Lower lobe of right lung (tissue), 2 donors: ENCODE results near the gene EGR1. TPM values are rescaled to one million over a fixed set of nuclear protein-coding genes. Genes with fewer than 3 reads are reported as not detected.

Experiments
- ATAC-seq, 2 donors: fragments of 200-7000 bp; cut with Tn5 transposase; one replicate each; pipeline ENCODE4 v1.9.1; 2020 to 2022; ENCODE audit warnings: mild to moderate bottlenecking in 2 of 2, moderate library complexity in 2 of 2
- DNase-seq: peaks from one replicate; pipeline ENCODE4 v3.0.0-alpha.2; 2020
- H3K27ac ChIP-seq: fragments of 200-600 bp; one replicate; pipeline ENCODE4 v1.8.0; 2022
- H3K27me3 ChIP-seq: fragments of 200-600 bp; one replicate; pipeline ENCODE4 v1.8.0; 2022; ENCODE audit warnings: low read depth
- H3K36me3 ChIP-seq: fragments of 200-600 bp; one replicate; pipeline ENCODE4 v1.8.0; 2022; ENCODE audit warnings: mild to moderate bottlenecking
- H3K4me1 ChIP-seq: fragments of 200-600 bp; one replicate; pipeline ENCODE4 v1.8.0; 2022
- H3K4me3 ChIP-seq: fragments of 200-600 bp; one replicate; pipeline ENCODE4 v1.8.0; 2022; ENCODE audit warnings: mild to moderate bottlenecking
- H3K9me3 ChIP-seq: fragments of 200-600 bp; one replicate; pipeline ENCODE4 v1.8.0; 2022
- CTCF ChIP-seq: fragments of 200-600 bp; IDR thresholded peaks from one replicate; pipeline ENCODE4 v1.8.0; 2022; ENCODE audit warnings: antibody characterized with exemption, mild to moderate bottlenecking
- intact Hi-C: fragments of 100-400 bp; cut with DNase I; formaldehyde crosslinking; loops from one replicate; pipeline ENCODE4 v1.11.0; 2022
- long read RNA-seq: library from polyadenylated mRNA; unstranded; transcript quantifications from one replicate; pipeline ENCODE4 v2.0.0, GENCODE V29; 2021
- total RNA-seq: library from RNA; stranded (reverse); fragmentation: NEBNext Ultra II Directional; extraction: Animal tissue kit (Norgen Biotek cat#: 25700); gene quantifications from one replicate; pipeline ENCODE4 v1.2.1, GENCODE V29; 2021
- donor health status: DM: no; HTN: yes; CAD: no; lungs with severe emphysema.

EGR1 gene
- 78.2 TPM for total RNA-seq
- long read RNA-seq, transcript EGR1-201 (2 exons, 3,138 nt), result major isoform, 19 of 43 reads
- long read RNA-seq, partial matches to known transcripts, result 0 of 43 reads
- long read RNA-seq, other reads (novel, unspliced or antisense), result 24 of 43 reads

GRCh38 chr5:138465261-138466124, at the start of gene EGR1:
EGR1 (plus strand) TSS chr5:138465479; CDS start chr5:138465762, 283 bp downstream.
- TF ChIP-seq CTCF, result no peak
- intact Hi-C loops, result no loop called here
- Histone ChIP-seq H3K4me3 (peak within 1 kb of the TSS; percentile 89), H3K9me3 (no peaks in the 10 kb centered on the region), H3K27ac (peak within 1 kb of the TSS; percentile 99), H3K36me3 (peaks cover 7% of the 10 kb centered on the region), H3K27me3 (no peaks in the 10 kb centered on the region), H3K4me1 (peaks cover 38% of the 10 kb centered on the region)
- peak; percentile 96 for DNase-seq
- peak; percentile 74 to 76 for ATAC-seq

GRCh38 chr5:138418444-138418843, 46.8 kb upstream of the EGR1 start:
- TF ChIP-seq CTCF, result no peak
- no peak overlapping the region for H3K4me3 ChIP-seq
- DNase-seq (no peak), ATAC-seq (no peak)
- intact Hi-C loops, result no loop called here
- no peaks in the 10 kb centered on the region for H3K9me3 ChIP-seq
- H3K27ac ChIP-seq, result no peak overlapping the region
- peaks cover 97% of the 10 kb centered on the region for H3K36me3 ChIP-seq
- H3K4me1 ChIP-seq, result no peaks in the 10 kb centered on the region
- H3K27me3 ChIP-seq, result no peaks in the 10 kb centered on the region

- DNase-seq (no peak), ATAC-seq (no peak)
- Histone ChIP-seq H3K27ac (no peak overlapping the region), H3K4me3 (no peak overlapping the region), H3K27me3 (no peaks in the 10 kb centered on the region), H3K4me1 (no peaks in the 10 kb centered on the region), H3K36me3 (peaks cover 100% of the 10 kb centered on the region), H3K9me3 (no peaks in the 10 kb centered on the region)
- intact Hi-C loops, result no loop called here
- no peak for TF ChIP-seq CTCF
Observed at GRCh38 chr5:138425079-138425478, 40.2 kb upstream of the EGR1 start.

GRCh38 chr5:138435943-138436342, 29.3 kb upstream of the EGR1 start:
- ATAC-seq, result no peak
- DNase-seq, result no peak
- peaks cover 60% of the 10 kb centered on the region for H3K36me3 ChIP-seq
- H3K27me3 ChIP-seq, result no peaks in the 10 kb centered on the region
- intact Hi-C loops, result no loop called here
- H3K4me3 ChIP-seq, result no peak overlapping the region
- H3K4me1 ChIP-seq, result peaks cover 6% of the 10 kb centered on the region
- no peak for TF ChIP-seq CTCF
- no peak overlapping the region for H3K27ac ChIP-seq
- H3K9me3 ChIP-seq, result no peaks in the 10 kb centered on the region

- Histone ChIP-seq H3K27me3 (no peaks in the 10 kb centered on the region), H3K4me1 (peaks cover 6% of the 10 kb centered on the region), H3K9me3 (no peaks in the 10 kb centered on the region), H3K36me3 (peaks cover 38% of the 10 kb centered on the region), H3K27ac (no peak overlapping the region), H3K4me3 (peak overlapping the region; percentile 46)
- intact Hi-C loops, result no loop called here
- ATAC-seq, result no peak
- DNase-seq, result no peak
- no peak for TF ChIP-seq CTCF
Observed at GRCh38 chr5:138438003-138438723, 27.1 kb upstream of the EGR1 start.
